Posterior vena cava (tissue), 2 donors: Measurements from ENCODE around the gene UVRAG. TPM values are rescaled to one million over a fixed set of nuclear protein-coding genes. Genes with fewer than 3 reads are reported as not detected.
"Not testable (repeated sequence)": the region's sequence is repeated elsewhere in the genome, so short reads cannot be mapped to it uniquely, and the experiment has no call there.

Experiments used
- DNase-seq: peaks from one replicate; pipeline ENCODE4 v3.0.0-alpha.2; 2020; ENCODE audit warnings: low spot score
- intact Hi-C, 2 donors: fragments of 100-400 bp; cut with DNase I; formaldehyde crosslinking; loops; one replicate each; pipeline versions ENCODE4 v1.14.1 to v1.14.2; 2022 to 2023
- total RNA-seq, 2 donors: library from RNA; stranded (reverse); fragmentation: NEBNext Ultra II Directional; extraction: Animal tissue kit (Norgen Biotek cat#: 25700); gene quantifications; one replicate each; pipeline ENCODE4 v1.2.1, GENCODE V29; 2021
- donor health status: DM: yes; HTN: yes; CAD: no.
- donor health status: DM: yes; HTN: yes; CAD: no.

Gene UVRAG
- total RNA-seq, 2 donors from 2014 or later: 27.0 to 27.8 TPM

- intact Hi-C loops: no loop called here
- DNase-seq: no peak
Observed at GRCh38 chr11:76067099-76067498, 252.1 kb downstream of the UVRAG start.

- no peak for DNase-seq
- intact Hi-C loops: no loop called here
Observed at GRCh38 chr11:76069001-76069400, 254.0 kb downstream of the UVRAG start.

GRCh38 chr11:76071090-76071489 lies 256.1 kb downstream of the UVRAG start:
- intact Hi-C loops: no loop called here
- no peak for DNase-seq

- intact Hi-C loops: no loop called here
- DNase-seq: no peak
Observed at GRCh38 chr11:76073724-76074123, 258.7 kb downstream of the UVRAG start.

GRCh38 chr11:76074148-76075095 lies 259.4 kb downstream of the UVRAG start:
- no peak for DNase-seq
- intact Hi-C loops: no loop called here

- no peak for DNase-seq
- intact Hi-C loops: no loop called here
Observed at GRCh38 chr11:76075716-76076115, 260.7 kb downstream of the UVRAG start.

GRCh38 chr11:76076253-76076652 lies 261.2 kb downstream of the UVRAG start:
- intact Hi-C loops, DNase-seq: not testable (repeated sequence)

- intact Hi-C loops: no loop called here
- no peak for DNase-seq
Observed at GRCh38 chr11:76076749-76077148, 261.7 kb downstream of the UVRAG start.

- intact Hi-C loops: no loop called here
- DNase-seq: no peak
Observed at GRCh38 chr11:76077575-76078150, 262.7 kb downstream of the UVRAG start.

- DNase-seq, intact Hi-C loops: not testable (repeated sequence)
Observed at GRCh38 chr11:76081084-76081483, 266.1 kb downstream of the UVRAG start.

- intact Hi-C loops: no loop called here
- no peak for DNase-seq
Observed at GRCh38 chr11:76083563-76084451, 268.8 kb downstream of the UVRAG start.

- DNase-seq: no peak
- intact Hi-C loops: no loop called here
Observed at GRCh38 chr11:76085270-76085669, 270.3 kb downstream of the UVRAG start.

- no peak for DNase-seq
- intact Hi-C loops: no loop called here
Observed at GRCh38 chr11:76086743-76087635, 272.0 kb downstream of the UVRAG start.

GRCh38 chr11:76087749-76088148 lies 272.7 kb downstream of the UVRAG start:
- intact Hi-C loops: no loop called here
- DNase-seq: no peak

GRCh38 chr11:76088511-76088910 lies 273.5 kb downstream of the UVRAG start:
- intact Hi-C loops: no loop called here
- no peak for DNase-seq

- no peak for DNase-seq
- intact Hi-C loops: no loop called here
Observed at GRCh38 chr11:76090174-76090573, 275.2 kb downstream of the UVRAG start.

- DNase-seq: no peak
- intact Hi-C loops: no loop called here
Observed at GRCh38 chr11:76090821-76091220, 275.8 kb downstream of the UVRAG start.

GRCh38 chr11:76094740-76095139 lies 279.7 kb downstream of the UVRAG start:
- no peak for DNase-seq
- intact Hi-C loops: no loop called here

- no peak for DNase-seq
- intact Hi-C loops: no loop called here
Observed at GRCh38 chr11:76095891-76096290, 280.9 kb downstream of the UVRAG start.
